ENCODE results near the gene RTL10.

Gene RTL10

DNA sequence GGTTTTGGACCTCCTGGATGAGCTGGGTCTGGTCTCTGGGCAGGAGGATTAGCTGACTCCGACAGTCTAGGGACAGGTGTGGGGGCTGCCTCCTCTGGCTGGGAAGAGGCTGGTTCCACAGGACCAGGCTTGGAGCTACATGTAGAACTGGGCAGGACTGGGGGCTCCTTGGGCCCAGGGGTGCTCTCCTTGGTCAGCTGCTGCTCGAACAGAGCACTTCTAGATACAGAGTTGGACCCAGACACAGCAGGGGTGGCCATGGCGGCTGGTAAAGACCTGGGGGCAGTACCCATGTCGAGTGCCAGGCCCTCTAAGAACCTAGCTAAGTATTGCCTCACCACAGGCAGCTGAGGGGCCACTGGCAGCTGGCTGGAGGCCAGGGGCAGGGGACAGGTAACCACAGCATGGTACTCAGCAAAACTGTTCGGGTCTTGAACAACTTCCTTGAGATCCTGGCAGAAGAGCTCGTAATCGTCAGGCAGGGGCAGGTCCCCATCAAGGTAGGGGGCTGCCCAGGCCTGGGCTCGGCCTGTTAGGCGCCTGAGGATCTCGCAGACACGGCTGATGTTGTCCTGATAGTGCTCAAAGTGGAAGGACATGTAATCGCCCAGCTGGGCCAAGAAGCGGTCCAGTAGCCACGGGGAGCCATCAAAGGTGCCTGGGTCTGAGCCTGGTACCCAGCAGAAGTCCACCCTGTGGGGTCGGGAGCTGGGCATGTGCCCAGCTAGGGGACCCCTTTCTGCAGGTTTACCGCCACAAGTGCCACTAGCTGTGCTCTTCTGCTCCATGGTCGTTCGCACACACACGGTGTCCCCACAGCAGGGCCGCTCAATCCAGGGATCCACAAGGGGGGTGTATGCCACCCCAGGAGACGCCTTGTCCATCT is 3.1 kb downstream of the RTL10 start:
- Histone ChIP-seq H3K27ac (no peak overlapping the region), H3K36me3 (peaks cover 25% of the 10 kb centered on the region)

DNA sequence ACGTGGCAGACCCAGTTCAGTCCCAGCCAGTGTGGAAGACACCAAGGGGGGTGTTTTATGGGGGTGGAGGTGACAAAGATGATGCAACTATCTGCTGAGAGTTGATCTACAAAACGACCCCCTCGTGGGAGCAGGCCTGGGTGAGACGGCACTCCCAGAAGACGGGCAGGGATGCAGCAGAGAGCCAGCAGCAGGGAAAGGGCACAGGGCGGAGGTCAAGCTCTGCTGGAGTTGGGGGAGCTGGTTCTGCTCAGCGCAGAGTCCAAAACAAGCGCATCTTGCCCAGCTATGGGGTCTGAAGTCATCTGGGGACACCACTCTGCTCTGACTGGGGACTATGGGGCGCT is 3.9 kb downstream of the RTL10 start:
- H3K4me3 ChIP-seq (ENCODE audit: low read depth in 1 of 2, low read length in 1 of 2): no peak overlapping the region
- no peak overlapping the region for H3K27ac ChIP-seq
- H3K4me1 ChIP-seq (ENCODE audit: control insufficient read depth in 1 of 2, insufficient read depth in 1 of 2, low read depth in 1 of 2, low read length in 1 of 2): peaks cover 24 to 25% of the 10 kb centered on the region in 2 experiments

More for the DNA sequence above, 3.1 kb downstream of the RTL10 start:
- Histone ChIP-seq H3K4me1 (ENCODE audit: control insufficient read depth in 1 of 2, insufficient read depth in 1 of 2, low read depth in 1 of 2, low read length in 1 of 2) (peaks cover 29 to 30% of the 10 kb centered on the region in 2 experiments), H3K4me3 (ENCODE audit: low read depth in 1 of 2, low read length in 1 of 2) (no peak overlapping the region), H3K27me3 (no peaks in the 10 kb centered on the region), H3K9me3 (no peaks in the 10 kb centered on the region)
- TF ChIP-seq, protein P1, sequence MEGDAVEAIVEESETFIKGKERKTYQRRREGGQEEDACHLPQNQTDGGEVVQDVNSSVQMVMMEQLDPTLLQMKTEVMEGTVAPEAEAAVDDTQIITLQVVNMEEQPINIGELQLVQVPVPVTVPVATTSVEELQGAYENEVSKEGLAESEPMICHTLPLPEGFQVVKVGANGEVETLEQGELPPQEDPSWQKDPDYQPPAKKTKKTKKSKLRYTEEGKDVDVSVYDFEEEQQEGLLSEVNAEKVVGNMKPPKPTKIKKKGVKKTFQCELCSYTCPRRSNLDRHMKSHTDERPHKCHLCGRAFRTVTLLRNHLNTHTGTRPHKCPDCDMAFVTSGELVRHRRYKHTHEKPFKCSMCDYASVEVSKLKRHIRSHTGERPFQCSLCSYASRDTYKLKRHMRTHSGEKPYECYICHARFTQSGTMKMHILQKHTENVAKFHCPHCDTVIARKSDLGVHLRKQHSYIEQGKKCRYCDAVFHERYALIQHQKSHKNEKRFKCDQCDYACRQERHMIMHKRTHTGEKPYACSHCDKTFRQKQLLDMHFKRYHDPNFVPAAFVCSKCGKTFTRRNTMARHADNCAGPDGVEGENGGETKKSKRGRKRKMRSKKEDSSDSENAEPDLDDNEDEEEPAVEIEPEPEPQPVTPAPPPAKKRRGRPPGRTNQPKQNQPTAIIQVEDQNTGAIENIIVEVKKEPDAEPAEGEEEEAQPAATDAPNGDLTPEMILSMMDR (IDR thresholded peaks at IDR 0.05): no peak

DNA sequence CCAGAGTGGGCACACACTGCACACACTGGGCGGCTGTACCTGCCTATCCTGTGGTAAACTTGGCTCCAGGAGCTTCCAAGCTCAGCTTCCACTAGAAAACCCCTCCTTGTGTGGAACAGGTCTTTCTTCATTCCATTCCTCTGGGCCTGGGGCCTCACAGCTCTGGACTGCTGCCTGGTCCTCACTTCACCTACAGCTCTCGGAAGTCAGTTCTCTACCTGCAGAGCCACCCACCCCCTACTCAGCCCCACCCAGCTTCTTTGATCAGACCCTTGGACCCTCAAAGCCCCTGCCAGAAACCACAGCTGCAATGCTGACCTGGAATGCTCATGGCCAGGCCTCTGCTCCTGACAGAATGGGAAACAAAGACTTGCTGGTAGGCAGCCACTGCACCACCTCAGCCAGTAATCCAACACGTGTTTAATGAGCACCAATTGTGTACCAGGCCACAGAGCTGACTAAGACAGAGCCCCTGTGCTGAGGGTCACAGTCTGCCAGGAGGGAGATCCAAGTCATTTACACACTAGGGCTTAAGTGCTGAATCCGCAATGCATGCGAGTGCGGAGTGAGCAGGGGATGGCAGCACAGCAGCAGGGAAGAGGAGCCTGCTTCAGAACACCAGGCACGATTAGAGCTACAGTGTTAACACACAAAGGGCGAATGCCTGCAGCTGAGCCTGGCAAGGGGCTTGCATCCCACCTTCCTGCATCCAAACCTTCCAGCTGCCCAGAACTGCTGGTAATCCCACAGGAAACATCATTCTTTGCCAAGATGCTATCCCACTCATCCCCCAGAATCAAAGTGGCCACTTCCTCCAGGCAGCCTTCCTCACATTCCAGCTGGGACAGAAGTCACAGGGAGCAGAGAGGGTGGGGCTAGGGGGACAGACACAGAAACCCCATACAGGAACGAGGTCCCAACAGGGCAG is 4.6 kb downstream of the RTL10 start:
- Histone ChIP-seq H3K27ac (no peak overlapping the region), H3K4me1 (ENCODE audit: control insufficient read depth in 1 of 2, insufficient read depth in 1 of 2, low read depth in 1 of 2, low read length in 1 of 2) (peaks cover 18 to 19% of the 10 kb centered on the region in 2 experiments)

More for the DNA sequence above, 3.9 kb downstream of the RTL10 start:
- TF ChIP-seq, protein P1 (IDR thresholded peaks at IDR 0.05): no peak
- H3K9me3 ChIP-seq: no peaks in the 10 kb centered on the region
- no peaks in the 10 kb centered on the region for H3K27me3 ChIP-seq
- peaks cover 25% of the 10 kb centered on the region for H3K36me3 ChIP-seq

DNA sequence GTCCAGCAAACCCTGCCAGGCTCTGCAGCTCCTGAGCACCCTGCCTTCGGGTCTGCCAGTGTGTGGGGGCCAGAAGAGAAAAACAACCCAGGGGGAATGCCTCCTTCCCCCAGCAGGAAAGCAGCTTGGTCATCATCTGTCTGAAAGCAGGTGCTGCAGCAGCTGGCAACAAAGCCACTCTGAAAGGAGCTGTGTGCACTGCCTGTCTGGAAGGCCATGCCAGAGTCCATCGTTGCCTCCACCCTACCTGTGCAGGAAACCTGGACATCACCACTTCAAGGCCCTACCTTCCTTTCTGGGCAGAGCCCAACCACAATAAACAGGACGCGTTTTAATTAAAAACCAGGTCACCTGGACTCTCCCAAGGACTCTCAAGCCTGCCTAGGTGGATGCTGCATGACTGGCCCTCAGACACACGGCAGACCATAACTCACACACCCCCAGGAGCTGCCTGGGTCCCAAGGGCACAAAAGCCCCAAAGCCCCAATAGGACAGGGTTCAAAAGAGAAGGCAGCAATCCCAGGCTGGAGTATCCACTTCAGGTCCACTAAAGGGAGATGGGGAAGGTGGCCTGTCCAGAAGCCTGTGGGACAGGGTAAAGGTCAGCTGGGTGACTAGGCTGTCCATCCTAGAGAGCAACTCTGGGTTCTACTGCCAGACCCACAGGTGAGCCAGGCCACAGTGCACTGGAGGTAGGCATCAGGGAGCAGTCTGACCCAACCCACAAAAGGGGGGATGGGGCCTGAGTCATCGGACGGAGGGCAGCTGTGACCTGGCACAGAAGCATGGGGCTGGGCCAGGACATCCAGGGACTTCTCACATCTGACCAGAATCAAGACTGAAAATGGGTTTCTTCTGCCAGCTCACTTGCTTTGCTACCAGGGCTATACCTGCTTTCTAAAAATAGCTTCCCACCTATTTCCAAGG is 6.1 kb downstream of the RTL10 start:
- no peak overlapping the region for H3K27ac ChIP-seq
- TF ChIP-seq, protein P1 (IDR thresholded peaks at IDR 0.05): no peak
- H3K4me1 ChIP-seq (ENCODE audit: control insufficient read depth in 1 of 2, insufficient read depth in 1 of 2, low read depth in 1 of 2, low read length in 1 of 2): peaks cover 10 to 12% of the 10 kb centered on the region in 2 experiments

More for the DNA sequence above, 4.6 kb downstream of the RTL10 start:
- Histone ChIP-seq H3K4me3 (ENCODE audit: low read depth in 1 of 2, low read length in 1 of 2) (no peak overlapping the region), H3K36me3 (peaks cover 25% of the 10 kb centered on the region), H3K9me3 (no peaks in the 10 kb centered on the region), H3K27me3 (no peaks in the 10 kb centered on the region)
- TF ChIP-seq, protein P1 (IDR thresholded peaks at IDR 0.05): no peak

DNA sequence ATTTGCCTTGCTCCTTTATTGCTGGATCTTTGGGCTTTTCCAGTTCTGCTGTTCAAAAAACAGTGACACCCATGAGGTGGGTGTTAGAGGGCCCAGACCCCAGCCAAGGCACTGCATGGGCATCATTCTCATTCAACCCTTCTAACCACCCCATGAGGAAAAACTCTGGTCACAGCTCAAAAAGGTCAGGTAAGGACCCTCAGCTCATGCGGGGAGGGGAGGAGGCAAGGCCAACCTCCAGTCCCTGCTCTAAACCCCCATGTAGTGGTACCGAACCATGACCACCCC is 7.4 kb downstream of the RTL10 start:
- Histone ChIP-seq H3K9me3 (no peaks in the 10 kb centered on the region), H3K4me3 (ENCODE audit: low read depth in 1 of 2, low read length in 1 of 2) (no peak overlapping the region), H3K27ac (no peak overlapping the region), H3K4me1 (ENCODE audit: control insufficient read depth in 1 of 2, insufficient read depth in 1 of 2, low read depth in 1 of 2, low read length in 1 of 2) (peaks cover 4% of the 10 kb centered on the region in 2 experiments), H3K36me3 (peaks cover 24% of the 10 kb centered on the region), H3K27me3 (no peaks in the 10 kb centered on the region)
- TF ChIP-seq, protein P1 (IDR thresholded peaks at IDR 0.05): no peak

More for the DNA sequence above, 6.1 kb downstream of the RTL10 start:
- H3K9me3 ChIP-seq: no peaks in the 10 kb centered on the region
- H3K27me3 ChIP-seq: no peaks in the 10 kb centered on the region
- H3K36me3 ChIP-seq: peaks cover 25% of the 10 kb centered on the region
- no peak overlapping the region for H3K4me3 ChIP-seq (ENCODE audit: low read depth in 1 of 2, low read length in 1 of 2)

Measured in neutrophil (primary cell).